HG03460 (cell line): Measurements from ENCODE around the gene NASP.

Experiments used
- ATAC-seq: cut with Tn5 transposase; IDR thresholded peaks from one replicate; pipeline ENCODE4 v1.9.1; 2021; ENCODE audit not compliant: unreplicated experiment

The NASP gene

GRCh38 chr1:45660336-45660735 is 76.5 kb downstream of the NASP start:
- ATAC-seq, result no peak

GRCh38 chr1:45666836-45667235 is 83.0 kb downstream of the NASP start:
- no peak for ATAC-seq

DNA sequence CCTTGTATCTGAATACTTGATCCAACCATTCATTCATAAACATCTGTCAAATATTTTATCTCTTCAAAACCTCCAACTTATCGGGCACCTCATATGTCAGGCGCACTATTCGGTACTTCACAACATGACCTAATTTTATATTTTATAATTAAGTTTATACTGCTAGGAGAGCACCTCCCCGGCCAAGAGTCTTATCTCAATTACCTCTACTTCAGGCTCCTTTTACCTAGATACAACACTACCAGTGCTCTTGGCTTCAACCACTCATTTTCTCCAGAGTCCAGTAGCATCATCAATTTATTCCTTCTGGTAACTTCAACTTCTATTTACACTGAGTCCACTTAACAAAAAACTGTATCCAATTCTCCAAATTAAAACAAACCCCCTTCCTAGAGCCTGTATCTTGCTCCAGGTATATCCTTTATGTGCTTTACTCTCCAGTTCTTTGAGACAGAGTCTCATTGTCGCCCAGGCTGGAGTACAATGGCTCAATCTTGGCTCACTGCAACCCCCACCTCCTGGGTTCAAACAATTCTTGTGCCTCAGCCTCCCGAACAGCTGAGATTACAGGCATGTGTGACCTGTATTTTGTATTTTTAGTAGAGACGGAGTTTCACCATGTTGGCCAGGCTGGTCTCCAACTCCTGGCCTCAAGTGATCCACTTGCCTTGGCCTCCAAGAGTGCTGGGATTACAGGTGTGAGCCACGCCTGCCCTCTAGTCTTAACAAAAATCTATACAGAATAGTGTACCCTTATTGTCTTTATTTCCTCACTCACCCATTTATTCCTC is 83.7 kb downstream of the NASP start:
- no peak for ATAC-seq
